Chondrocyte (in vitro differentiated cells): ENCODE data around the gene CRHBP. TPM values are rescaled to one million over a fixed set of nuclear protein-coding genes. Genes with fewer than 3 reads are reported as not detected.
"Not testable (repeated sequence)": the region's sequence is repeated elsewhere in the genome, so short reads cannot be mapped to it uniquely, and the experiment has no call there.

Experiments used
- DNase-seq: peaks from one replicate; pipeline ENCODE4 v3.0.0; 2021; ENCODE audit warnings: mixed read lengths, low spot score
- H3K27ac Mint-ChIP-seq: one replicate; pipeline ENCODE4 v1.8.0; 2021; ENCODE audit warnings: mild to moderate bottlenecking, moderate library complexity, mixed read lengths; ENCODE audit not compliant: unreplicated experiment
- H3K27me3 Mint-ChIP-seq: 2 replicates; pipeline ENCODE4 v1.8.0; 2021; ENCODE audit warnings: low read depth, mixed read lengths
- H3K36me3 Mint-ChIP-seq: 2 replicates; pipeline ENCODE4 v1.8.0; 2021; ENCODE audit warnings: low read depth, mixed read lengths
- H3K4me1 Mint-ChIP-seq: 2 replicates; pipeline ENCODE4 v1.8.0; 2021; ENCODE audit warnings: low read depth, mild to moderate bottlenecking, mixed read lengths
- H3K4me3 Mint-ChIP-seq: one replicate; pipeline ENCODE4 v1.8.0; 2021; ENCODE audit warnings: mild to moderate bottlenecking, moderate library complexity, mixed read lengths; ENCODE audit not compliant: unreplicated experiment
- H3K9me3 Mint-ChIP-seq: 2 replicates; pipeline ENCODE4 v1.8.0; 2021; ENCODE audit warnings: low read depth, mixed read lengths
- total RNA-seq: library from RNA; stranded (reverse); gene quantifications from 3 replicates; pipeline ENCODE4 v1.2.1, GENCODE V29; 2021
- TF ChIP-seq, protein P1 (sequence below): fragments of 200-600 bp; sonication (generic); IDR thresholded peaks from 2 replicates; pipeline ENCODE4 v1.5.0; 2021; ENCODE audit warnings: antibody characterized with exemption, mild to moderate bottlenecking, moderate library complexity

Gene CRHBP
- total RNA-seq, 1 donor from 2014 or later, result 0.40 TPM

DNA sequence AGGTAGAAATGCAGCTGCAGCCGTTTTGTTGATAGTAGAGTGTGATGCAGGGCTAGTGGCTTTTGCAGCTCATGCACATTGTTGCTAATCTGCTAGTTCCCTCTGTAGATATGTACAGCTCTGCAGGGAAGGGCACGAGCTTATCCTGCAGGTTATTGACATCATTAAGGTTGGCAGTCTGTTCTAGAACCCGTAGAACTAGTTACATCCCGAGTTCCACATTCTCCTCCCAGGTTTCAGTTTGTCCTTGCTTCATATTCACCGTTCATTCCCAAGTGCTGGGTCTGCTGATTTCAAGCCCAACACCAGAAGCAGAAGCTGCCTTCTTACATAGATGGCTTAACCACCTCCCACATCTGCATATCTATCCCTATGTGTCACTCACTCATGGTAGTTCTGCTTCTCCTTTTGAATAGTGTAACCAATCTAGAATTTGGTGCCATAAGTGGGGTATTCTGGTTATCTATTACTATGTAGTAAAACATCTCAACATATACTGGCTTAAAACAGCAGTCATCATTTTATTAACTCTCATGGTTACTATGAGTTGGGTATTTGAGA, 38.1 kb downstream of the CRHBP start:
- Mint-ChIP-seq H3K4me3 (no peak overlapping the region), H3K9me3 (no peaks in the 10 kb centered on the region), H3K27ac (no peak overlapping the region)

GRCh38 chr5:76993436-76993835, 40.6 kb downstream of the CRHBP start:
- not testable (repeated sequence) for H3K4me3 Mint-ChIP-seq, H3K36me3 Mint-ChIP-seq, H3K27me3 Mint-ChIP-seq, H3K27ac Mint-ChIP-seq, DNase-seq, H3K9me3 Mint-ChIP-seq, H3K4me1 Mint-ChIP-seq

More for the DNA sequence above, 38.1 kb downstream of the CRHBP start:
- TF ChIP-seq, protein P1, sequence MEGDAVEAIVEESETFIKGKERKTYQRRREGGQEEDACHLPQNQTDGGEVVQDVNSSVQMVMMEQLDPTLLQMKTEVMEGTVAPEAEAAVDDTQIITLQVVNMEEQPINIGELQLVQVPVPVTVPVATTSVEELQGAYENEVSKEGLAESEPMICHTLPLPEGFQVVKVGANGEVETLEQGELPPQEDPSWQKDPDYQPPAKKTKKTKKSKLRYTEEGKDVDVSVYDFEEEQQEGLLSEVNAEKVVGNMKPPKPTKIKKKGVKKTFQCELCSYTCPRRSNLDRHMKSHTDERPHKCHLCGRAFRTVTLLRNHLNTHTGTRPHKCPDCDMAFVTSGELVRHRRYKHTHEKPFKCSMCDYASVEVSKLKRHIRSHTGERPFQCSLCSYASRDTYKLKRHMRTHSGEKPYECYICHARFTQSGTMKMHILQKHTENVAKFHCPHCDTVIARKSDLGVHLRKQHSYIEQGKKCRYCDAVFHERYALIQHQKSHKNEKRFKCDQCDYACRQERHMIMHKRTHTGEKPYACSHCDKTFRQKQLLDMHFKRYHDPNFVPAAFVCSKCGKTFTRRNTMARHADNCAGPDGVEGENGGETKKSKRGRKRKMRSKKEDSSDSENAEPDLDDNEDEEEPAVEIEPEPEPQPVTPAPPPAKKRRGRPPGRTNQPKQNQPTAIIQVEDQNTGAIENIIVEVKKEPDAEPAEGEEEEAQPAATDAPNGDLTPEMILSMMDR, result no peak
- H3K4me1 Mint-ChIP-seq, result no peaks in the 10 kb centered on the region
- no peaks in the 10 kb centered on the region for H3K27me3 Mint-ChIP-seq
- H3K36me3 Mint-ChIP-seq, result peaks cover 2% of the 10 kb centered on the region
- no peak for DNase-seq

- H3K27me3 Mint-ChIP-seq, result no peaks in the 10 kb centered on the region
- no peaks in the 10 kb centered on the region for H3K4me1 Mint-ChIP-seq
- H3K4me3 Mint-ChIP-seq, result no peak overlapping the region
- TF ChIP-seq, protein P1, result no peak
- DNase-seq, result no peak
- no peak overlapping the region for H3K27ac Mint-ChIP-seq
- H3K9me3 Mint-ChIP-seq, result no peaks in the 10 kb centered on the region
- peaks cover 2% of the 10 kb centered on the region for H3K36me3 Mint-ChIP-seq
These were observed 41.5 kb downstream of the CRHBP start for GRCh38 chr5:76994337-76994736.

DNA sequence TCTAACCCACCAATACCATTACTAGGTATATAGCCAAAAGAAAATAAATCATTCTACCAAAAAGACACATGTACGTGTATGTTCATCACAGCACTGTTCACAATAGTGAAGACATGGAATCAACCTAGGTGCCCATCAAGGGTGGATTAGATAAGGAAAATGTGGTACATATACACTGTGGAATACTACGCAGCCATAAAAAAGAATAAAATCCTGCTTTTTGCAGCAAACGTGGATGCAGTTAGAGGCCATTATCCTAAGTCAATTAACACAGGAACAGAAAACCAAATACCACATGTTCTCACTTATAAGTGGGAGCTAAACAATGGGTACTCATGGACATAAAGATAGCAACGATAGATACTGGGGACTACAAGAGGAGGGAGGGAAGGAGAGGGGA, 45.4 kb downstream of the CRHBP start:
- not testable (repeated sequence) for DNase-seq, H3K36me3 Mint-ChIP-seq, H3K4me3 Mint-ChIP-seq, H3K27me3 Mint-ChIP-seq, H3K27ac Mint-ChIP-seq, H3K9me3 Mint-ChIP-seq, H3K4me1 Mint-ChIP-seq

GRCh38 chr5:76999451-76999850, 46.6 kb downstream of the CRHBP start:
- Mint-ChIP-seq H3K9me3 (no peaks in the 10 kb centered on the region), H3K27ac (no peak overlapping the region), H3K27me3 (no peaks in the 10 kb centered on the region), H3K36me3 (no peaks in the 10 kb centered on the region), H3K4me3 (no peak overlapping the region), H3K4me1 (no peaks in the 10 kb centered on the region)
- DNase-seq, result no peak
- TF ChIP-seq, protein P1, result no peak

DNA sequence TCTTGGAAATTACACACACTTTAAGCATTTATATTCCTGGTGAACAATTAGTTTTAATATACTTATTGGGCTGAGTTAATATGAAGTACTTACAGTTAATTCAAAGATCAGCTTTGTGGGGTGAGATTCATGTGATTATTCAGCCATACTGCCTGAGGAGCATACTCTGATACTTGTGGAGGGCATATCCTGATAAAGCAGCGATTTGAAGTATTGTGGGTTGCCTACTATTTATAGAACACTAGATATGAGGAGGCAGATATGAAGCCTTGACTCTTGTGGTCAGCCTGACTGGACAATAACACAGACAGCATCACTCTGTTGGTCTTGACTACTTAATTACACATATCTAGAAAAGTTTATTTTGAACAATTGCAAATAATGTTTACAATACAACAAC, 50.4 kb downstream of the CRHBP start:
- no peaks in the 10 kb centered on the region for H3K4me1 Mint-ChIP-seq
- no peak for DNase-seq
- H3K9me3 Mint-ChIP-seq, result no peaks in the 10 kb centered on the region
- H3K27me3 Mint-ChIP-seq, result no peaks in the 10 kb centered on the region
- H3K27ac Mint-ChIP-seq, result no peak overlapping the region
- TF ChIP-seq, protein P1, result no peak
- H3K4me3 Mint-ChIP-seq, result no peak overlapping the region
- H3K36me3 Mint-ChIP-seq, result no peaks in the 10 kb centered on the region
